HepG2 (cell line): Measurements from ENCODE around the gene SIDT1. TPM values are rescaled to one million over a fixed set of nuclear protein-coding genes. Genes with fewer than 3 reads are reported as not detected.

ENCODE experiments used
- ATM ChIP-seq: fragments of 450-650 bp; IDR thresholded peaks from 2 replicates; pipeline ENCODE4 v1.7.1; 2017; ENCODE audit warnings: mild to moderate bottlenecking, borderline replicate concordance
- FOXC1 ChIP-seq: sonication (generic); formaldehyde crosslinking; IDR thresholded peaks from 2 replicates; pipeline ENCODE4 v1.8.0; 2022; ENCODE audit warnings: mild to moderate bottlenecking, missing genetic modification reagents, borderline replicate concordance
- FOXK1 ChIP-seq: sonication (generic); formaldehyde crosslinking; IDR thresholded peaks from 2 replicates; pipeline ENCODE4 v1.4.0; 2020; ENCODE audit warnings: low read depth, missing genetic modification reagents, borderline replicate concordance
- HES4 ChIP-seq: sonication (generic); formaldehyde crosslinking; IDR thresholded peaks from 2 replicates; pipeline ENCODE4 v1.9.0; 2021; ENCODE audit warnings: mild to moderate bottlenecking, missing genetic modification reagents, borderline replicate concordance
- HNRNPL ChIP-seq: fragments of 200-400 bp; formaldehyde crosslinking; IDR thresholded peaks from 2 replicates; pipeline ENCODE4 v1.6.1; 2017; ENCODE audit warnings: mild to moderate bottlenecking, low read depth, low read length
- MAFF ChIP-seq: IDR thresholded peaks from 2 replicates; pipeline ENCODE4 v1.6.1; 2011; ENCODE audit warnings: low read depth, low read length, improper control_type of control experiment
- MAZ ChIP-seq, 2 experiments: sonication (generic) in 1 of 2; formaldehyde crosslinking in 1 of 2; IDR thresholded peaks; 2 replicates each; pipeline versions ENCODE4 v1.5.0 to v1.6.1; 2012 to 2020; ENCODE audit warnings: low read depth in 2 of 2, mild to moderate bottlenecking in 2 of 2, borderline replicate concordance in 1 of 2, improper control_type of control experiment in 1 of 2, low read length in 1 of 2, missing genetic modification reagents in 1 of 2, moderate library complexity in 1 of 2
- MXI1 ChIP-seq: IDR thresholded peaks from 3 replicates; pipeline ENCODE4 v1.6.1; 2012; ENCODE audit warnings: low read depth, low read length, inconsistent platforms, borderline replicate concordance
- NFKB2 ChIP-seq: sonication (generic); formaldehyde crosslinking; IDR thresholded peaks from 2 replicates; pipeline ENCODE4 v1.4.0; 2020; ENCODE audit warnings: missing genetic modification reagents, borderline replicate concordance
- PCBP1 ChIP-seq: fragments of 200-400 bp; formaldehyde crosslinking; IDR thresholded peaks from 2 replicates; pipeline ENCODE4 v1.6.1; 2017; ENCODE audit warnings: mild to moderate bottlenecking, low read depth, low read length, borderline replicate concordance
- SNRNP70 ChIP-seq: fragments of 200-400 bp; formaldehyde crosslinking; IDR thresholded peaks from 2 replicates; pipeline ENCODE4 v1.6.1; 2017; ENCODE audit warnings: mild to moderate bottlenecking, low read depth, low read length, moderate library complexity
- ZIK1 ChIP-seq: sonication (generic); formaldehyde crosslinking; IDR thresholded peaks from 2 replicates; pipeline ENCODE4 v1.5.0; 2020; ENCODE audit warnings: mild to moderate bottlenecking, low read depth, missing genetic modification reagents, borderline replicate concordance
- ZNF33A ChIP-seq: sonication (generic); formaldehyde crosslinking; IDR thresholded peaks from 2 replicates; pipeline ENCODE4 v1.5.1; 2020; ENCODE audit warnings: missing genetic modification reagents, mild to moderate bottlenecking, moderate library complexity, borderline replicate concordance
- ZNF430 ChIP-seq: sonication (generic); formaldehyde crosslinking; IDR thresholded peaks from 2 replicates; pipeline ENCODE4 v1.9.0; 2021; ENCODE audit warnings: mild to moderate bottlenecking, missing genetic modification reagents
- ZNF451 ChIP-seq: sonication (generic); formaldehyde crosslinking; IDR thresholded peaks from 2 replicates; pipeline ENCODE4 v1.5.0; 2020; ENCODE audit warnings: mild to moderate bottlenecking, missing genetic modification reagents
- ZNF550 ChIP-seq: sonication (generic); formaldehyde crosslinking; IDR thresholded peaks from 2 replicates; pipeline ENCODE4 v1.4.0; 2020; ENCODE audit warnings: mild to moderate bottlenecking, missing genetic modification reagents, borderline replicate concordance
- ZNF703 ChIP-seq: sonication (generic); formaldehyde crosslinking; IDR thresholded peaks from 2 replicates; pipeline ENCODE4 v1.5.1; 2020; ENCODE audit warnings: missing genetic modification reagents, mild to moderate bottlenecking, moderate library complexity, borderline replicate concordance
- ZNF746 ChIP-seq: sonication (generic); formaldehyde crosslinking; IDR thresholded peaks from 2 replicates; pipeline ENCODE4 v1.8.0; 2022; ENCODE audit warnings: mild to moderate bottlenecking, missing genetic modification reagents
- ZNF841 ChIP-seq: sonication (generic); formaldehyde crosslinking; IDR thresholded peaks from 2 replicates; pipeline ENCODE4 v1.8.1; 2023; ENCODE audit warnings: missing genetic modification reagents, borderline replicate concordance
- polyA plus RNA-seq, 8 experiments: library from polyadenylated mRNA; depleted of rRNA in 3 of 8; stranded (reverse) in 7 of 8; unstranded in 1 of 8; fragments of >200 nt; fragmentation: Illumina TruSeq in 4 of 8; extraction: Trizol in 4 of 8; gene quantifications; 2 replicates each; pipeline versions ENCODE4 v1.2.1 to v1.2.3, GENCODE V29; 2011 to 2016; ENCODE audit warnings: low read depth in 4 of 8, missing spikeins in 1 of 8, mixed read lengths in 1 of 8; ENCODE audit not compliant: insufficient read depth in 1 of 8
- total RNA-seq, 5 experiments: library from RNA; depleted of rRNA; stranded (reverse); fragments of >200 nt; fragmentation: Illumina TruSeq; extraction: Trizol; gene quantifications; 2 replicates each; pipeline ENCODE4 v1.2.3, GENCODE V29; 2016; ENCODE audit warnings: low read depth in 1 of 5
- TF ChIP-seq, protein P1 (sequence below): sonication (generic); formaldehyde crosslinking; IDR thresholded peaks from 2 replicates; pipeline ENCODE4 v1.8.1; 2023; ENCODE audit warnings: mild to moderate bottlenecking, missing genetic modification reagents
- TF ChIP-seq, protein P2 (sequence below): sonication (generic); formaldehyde crosslinking; IDR thresholded peaks from 2 replicates; pipeline ENCODE4 v1.5.0; 2020; ENCODE audit warnings: mild to moderate bottlenecking, missing genetic modification reagents
- TF ChIP-seq, protein P3 (sequence below): sonication (generic); formaldehyde crosslinking; IDR thresholded peaks from 2 replicates; pipeline ENCODE4 v1.4.0; 2020; ENCODE audit warnings: low read depth, mild to moderate bottlenecking, missing genetic modification reagents
- TF ChIP-seq, protein P4 (sequence below): sonication (generic); formaldehyde crosslinking; conservative IDR thresholded peaks from 2 replicates; pipeline ENCODE4 v1.8.0; 2022; ENCODE audit warnings: low read depth, missing genetic modification reagents

Gene SIDT1
- total and polyA plus RNA-seq, 2 of the 13 experiments (the other 11 are each of a cell fraction or from before 2014, with no cell fraction given), result 0.07 TPM

DNA sequence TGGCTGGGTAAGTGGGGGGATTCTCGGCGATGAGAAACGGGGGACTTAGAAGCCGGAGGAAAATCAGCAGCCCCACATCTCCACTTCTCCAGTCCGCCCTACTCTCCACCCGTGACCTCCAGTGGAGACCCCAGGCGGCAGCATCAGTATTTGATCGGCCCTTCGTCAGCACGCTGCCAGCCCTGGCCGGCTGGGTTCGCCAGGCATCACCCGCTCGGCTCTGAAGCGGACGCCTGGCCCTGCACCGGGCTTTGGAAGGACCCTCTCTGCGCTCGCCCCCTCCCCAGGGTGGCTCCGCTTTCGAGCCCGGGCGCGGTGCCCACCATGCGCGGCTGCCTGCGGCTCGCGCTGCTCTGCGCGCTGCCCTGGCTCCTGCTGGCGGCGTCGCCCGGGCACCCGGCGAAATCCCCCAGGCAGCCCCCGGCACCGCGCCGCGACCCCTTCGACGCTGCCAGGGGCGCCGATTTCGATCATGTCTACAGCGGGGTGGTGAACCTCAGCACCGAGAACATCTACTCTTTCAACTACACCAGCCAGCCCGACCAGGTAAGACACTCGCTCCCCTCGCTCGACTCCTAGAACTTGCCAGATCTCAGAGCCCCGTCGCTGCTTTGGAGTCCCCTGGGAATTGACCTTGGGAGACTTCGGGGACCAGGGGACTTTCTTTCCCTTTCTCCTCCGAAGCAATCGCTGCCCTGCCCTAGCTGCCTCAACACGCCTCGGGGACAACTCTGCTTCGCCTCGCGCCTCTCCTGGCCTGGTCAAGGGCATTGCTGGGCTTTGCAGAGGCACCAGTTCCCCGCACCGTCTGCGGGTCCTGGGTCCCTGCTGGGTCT, 561 bp downstream of the SIDT1 start (continued):
- 0 out of 2 replicates have a peak, but pooled peaks have one; percentile 31 for TF ChIP-seq ZNF430
- TF ChIP-seq ATM, result no peak
- no peak for TF ChIP-seq ZNF841 (CRISPR knock-in tag)
- TF ChIP-seq, protein P1, sequence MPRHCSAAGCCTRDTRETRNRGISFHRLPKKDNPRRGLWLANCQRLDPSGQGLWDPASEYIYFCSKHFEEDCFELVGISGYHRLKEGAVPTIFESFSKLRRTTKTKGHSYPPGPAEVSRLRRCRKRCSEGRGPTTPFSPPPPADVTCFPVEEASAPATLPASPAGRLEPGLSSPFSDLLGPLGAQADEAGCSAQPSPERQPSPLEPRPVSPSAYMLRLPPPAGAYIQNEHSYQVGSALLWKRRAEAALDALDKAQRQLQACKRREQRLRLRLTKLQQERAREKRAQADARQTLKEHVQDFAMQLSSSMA (CRISPR knock-in tag), result no peak
- TF ChIP-seq MXI1, result no peak
- no peak for TF ChIP-seq MAFF
- TF ChIP-seq SNRNP70, result no peak
- no peak for TF ChIP-seq MAZ (IDR thresholded peaks at IDR 0.05; ENCODE audit: borderline replicate concordance, low read depth, low read length)
- TF ChIP-seq MAZ (CRISPR knock-in tag; IDR thresholded peaks at IDR 0.05; ENCODE audit: low read depth), result no peak
- TF ChIP-seq NFKB2 (CRISPR knock-in tag), result 0 out of 2 replicates have a peak, but pooled peaks have one; percentile 44
- no peak for TF ChIP-seq ZNF33A (CRISPR knock-in tag)
- TF ChIP-seq, protein P2, sequence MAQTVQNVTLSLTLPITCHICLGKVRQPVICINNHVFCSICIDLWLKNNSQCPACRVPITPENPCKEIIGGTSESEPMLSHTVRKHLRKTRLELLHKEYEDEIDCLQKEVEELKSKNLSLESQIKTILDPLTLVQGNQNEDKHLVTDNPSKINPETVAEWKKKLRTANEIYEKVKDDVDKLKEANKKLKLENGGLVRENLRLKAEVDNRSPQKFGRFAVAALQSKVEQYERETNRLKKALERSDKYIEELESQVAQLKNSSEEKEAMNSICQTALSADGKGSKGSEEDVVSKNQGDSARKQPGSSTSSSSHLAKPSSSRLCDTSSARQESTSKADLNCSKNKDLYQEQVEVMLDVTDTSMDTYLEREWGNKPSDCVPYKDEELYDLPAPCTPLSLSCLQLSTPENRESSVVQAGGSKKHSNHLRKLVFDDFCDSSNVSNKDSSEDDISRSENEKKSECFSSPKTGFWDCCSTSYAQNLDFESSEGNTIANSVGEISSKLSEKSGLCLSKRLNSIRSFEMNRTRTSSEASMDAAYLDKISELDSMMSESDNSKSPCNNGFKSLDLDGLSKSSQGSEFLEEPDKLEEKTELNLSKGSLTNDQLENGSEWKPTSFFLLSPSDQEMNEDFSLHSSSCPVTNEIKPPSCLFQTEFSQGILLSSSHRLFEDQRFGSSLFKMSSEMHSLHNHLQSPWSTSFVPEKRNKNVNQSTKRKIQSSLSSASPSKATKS, result no peak
- no peak for TF ChIP-seq ZIK1 (CRISPR knock-in tag)
- no peak for TF ChIP-seq PCBP1
- TF ChIP-seq, protein P3, sequence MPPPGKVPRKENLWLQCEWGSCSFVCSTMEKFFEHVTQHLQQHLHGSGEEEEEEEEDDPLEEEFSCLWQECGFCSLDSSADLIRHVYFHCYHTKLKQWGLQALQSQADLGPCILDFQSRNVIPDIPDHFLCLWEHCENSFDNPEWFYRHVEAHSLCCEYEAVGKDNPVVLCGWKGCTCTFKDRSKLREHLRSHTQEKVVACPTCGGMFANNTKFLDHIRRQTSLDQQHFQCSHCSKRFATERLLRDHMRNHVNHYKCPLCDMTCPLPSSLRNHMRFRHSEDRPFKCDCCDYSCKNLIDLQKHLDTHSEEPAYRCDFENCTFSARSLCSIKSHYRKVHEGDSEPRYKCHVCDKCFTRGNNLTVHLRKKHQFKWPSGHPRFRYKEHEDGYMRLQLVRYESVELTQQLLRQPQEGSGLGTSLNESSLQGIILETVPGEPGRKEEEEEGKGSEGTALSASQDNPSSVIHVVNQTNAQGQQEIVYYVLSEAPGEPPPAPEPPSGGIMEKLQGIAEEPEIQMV (CRISPR knock-in tag), result no peak
- TF ChIP-seq, protein P4, sequence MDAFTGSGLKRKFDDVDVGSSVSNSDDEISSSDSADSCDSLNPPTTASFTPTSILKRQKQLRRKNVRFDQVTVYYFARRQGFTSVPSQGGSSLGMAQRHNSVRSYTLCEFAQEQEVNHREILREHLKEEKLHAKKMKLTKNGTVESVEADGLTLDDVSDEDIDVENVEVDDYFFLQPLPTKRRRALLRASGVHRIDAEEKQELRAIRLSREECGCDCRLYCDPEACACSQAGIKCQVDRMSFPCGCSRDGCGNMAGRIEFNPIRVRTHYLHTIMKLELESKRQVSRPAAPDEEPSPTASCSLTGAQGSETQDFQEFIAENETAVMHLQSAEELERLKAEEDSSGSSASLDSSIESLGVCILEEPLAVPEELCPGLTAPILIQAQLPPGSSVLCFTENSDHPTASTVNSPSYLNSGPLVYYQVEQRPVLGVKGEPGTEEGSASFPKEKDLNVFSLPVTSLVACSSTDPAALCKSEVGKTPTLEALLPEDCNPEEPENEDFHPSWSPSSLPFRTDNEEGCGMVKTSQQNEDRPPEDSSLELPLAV (CRISPR knock-in tag), result no peak
- no peak for TF ChIP-seq FOXC1 (CRISPR knock-in tag)
- TF ChIP-seq ZNF703 (CRISPR knock-in tag), result no peak
- TF ChIP-seq HES4 (CRISPR knock-in tag), result no peak
- TF ChIP-seq ZNF746 (CRISPR knock-in tag), result no peak
- TF ChIP-seq ZNF451 (CRISPR knock-in tag), result no peak
- TF ChIP-seq FOXK1 (CRISPR knock-in tag), result no peak
- TF ChIP-seq ZNF550 (CRISPR knock-in tag), result no peak
- TF ChIP-seq HNRNPL, result no peak
